Stimulated activated CD4-positive, alpha-beta T cell treated with anti-CD3 and anti-CD28 coated beads, Interleukin-1b, Interleukin-23, amount 100 ng/mL, for 1 hour (primary cell): ENCODE data around the gene ECHDC1.
A peak's percentile ranks its signal among the peaks of the same experiment; 100 is the strongest.

Experiments
- DNase-seq, 2 donors: peaks; one replicate each; pipeline ENCODE4 v3.0.0-alpha.2; 2020; ENCODE audit warnings: low read depth in 2 of 2

Gene ECHDC1

DNA sequence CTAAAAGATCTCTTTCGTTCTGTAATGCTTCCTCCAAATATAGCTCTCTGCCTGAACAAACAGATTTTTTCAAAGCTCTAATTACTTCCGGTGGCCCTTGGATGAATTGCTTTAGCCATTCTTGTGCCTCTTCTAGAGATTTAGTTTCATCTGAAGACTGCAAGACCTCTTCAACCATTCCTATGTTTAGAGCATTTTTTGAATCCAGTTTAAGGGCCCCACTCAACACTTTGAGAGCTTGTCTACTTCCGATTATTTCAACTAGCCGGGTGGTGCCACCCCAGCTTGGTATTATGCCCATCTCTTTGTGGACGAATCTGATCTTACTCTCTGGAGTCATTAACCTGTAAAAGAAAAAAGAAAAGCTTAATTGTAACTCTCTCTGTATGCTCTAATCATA, 53.5 kb downstream of the ECHDC1 start:
- no peak for DNase-seq

DNA sequence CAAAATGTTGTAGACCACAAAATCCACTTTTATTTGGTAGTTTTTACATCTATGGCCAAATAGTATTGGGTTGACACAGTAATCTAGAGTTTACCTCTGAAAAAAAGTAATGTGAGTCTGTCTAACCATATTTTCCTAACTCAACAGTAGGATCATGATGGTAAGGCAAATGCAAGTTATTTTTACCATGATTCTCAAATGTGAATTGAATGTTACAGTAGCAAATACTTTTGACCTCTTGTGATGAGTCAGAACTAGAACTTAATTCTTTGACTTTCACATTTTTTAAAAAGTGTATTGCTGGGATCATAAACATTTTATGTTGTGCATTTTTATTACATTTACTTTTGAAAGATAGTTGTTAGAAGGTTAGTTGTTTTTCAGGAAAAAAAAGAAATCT, 54.7 kb downstream of the ECHDC1 start:
- no peak for DNase-seq

DNA sequence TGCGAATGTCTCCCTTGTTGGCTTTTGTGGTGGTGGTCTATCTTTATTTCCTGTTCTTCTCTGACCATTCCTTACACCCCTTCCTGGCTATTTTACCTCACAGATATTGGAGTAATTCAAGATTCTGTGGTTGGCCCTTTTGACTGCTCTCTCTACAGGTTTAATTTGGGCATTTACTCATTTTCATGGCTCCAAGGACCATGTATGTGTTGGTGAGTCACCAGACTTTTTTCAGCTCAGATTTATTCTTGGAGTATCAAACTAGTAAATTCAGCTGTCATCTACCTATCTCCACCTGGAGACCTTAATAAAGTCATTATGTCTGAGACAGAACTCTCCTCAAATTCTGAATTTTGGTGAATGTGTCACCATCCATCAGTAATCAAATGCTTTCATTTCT, 61.2 kb downstream of the ECHDC1 start:
- no peak for DNase-seq

DNA sequence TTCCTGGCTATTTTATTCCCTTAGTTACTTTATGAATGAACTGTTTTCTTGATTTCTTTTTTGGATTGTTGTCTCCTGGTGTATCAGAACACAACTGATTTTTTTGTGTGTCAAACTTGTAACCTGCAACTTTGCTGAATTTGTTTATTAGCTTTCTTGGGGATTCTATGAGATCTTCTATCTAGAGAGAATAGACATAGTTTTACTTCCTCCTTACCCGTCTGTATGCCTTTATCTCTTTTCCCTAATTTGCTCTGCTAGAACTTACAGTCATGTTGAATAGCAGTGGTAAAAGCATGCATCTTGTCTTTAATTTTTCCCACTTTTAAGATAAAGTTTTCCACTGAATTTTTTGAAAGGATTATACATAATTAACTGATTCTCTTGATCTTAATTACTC, 63.6 kb downstream of the ECHDC1 start:
- DNase-seq = no peak

DNA sequence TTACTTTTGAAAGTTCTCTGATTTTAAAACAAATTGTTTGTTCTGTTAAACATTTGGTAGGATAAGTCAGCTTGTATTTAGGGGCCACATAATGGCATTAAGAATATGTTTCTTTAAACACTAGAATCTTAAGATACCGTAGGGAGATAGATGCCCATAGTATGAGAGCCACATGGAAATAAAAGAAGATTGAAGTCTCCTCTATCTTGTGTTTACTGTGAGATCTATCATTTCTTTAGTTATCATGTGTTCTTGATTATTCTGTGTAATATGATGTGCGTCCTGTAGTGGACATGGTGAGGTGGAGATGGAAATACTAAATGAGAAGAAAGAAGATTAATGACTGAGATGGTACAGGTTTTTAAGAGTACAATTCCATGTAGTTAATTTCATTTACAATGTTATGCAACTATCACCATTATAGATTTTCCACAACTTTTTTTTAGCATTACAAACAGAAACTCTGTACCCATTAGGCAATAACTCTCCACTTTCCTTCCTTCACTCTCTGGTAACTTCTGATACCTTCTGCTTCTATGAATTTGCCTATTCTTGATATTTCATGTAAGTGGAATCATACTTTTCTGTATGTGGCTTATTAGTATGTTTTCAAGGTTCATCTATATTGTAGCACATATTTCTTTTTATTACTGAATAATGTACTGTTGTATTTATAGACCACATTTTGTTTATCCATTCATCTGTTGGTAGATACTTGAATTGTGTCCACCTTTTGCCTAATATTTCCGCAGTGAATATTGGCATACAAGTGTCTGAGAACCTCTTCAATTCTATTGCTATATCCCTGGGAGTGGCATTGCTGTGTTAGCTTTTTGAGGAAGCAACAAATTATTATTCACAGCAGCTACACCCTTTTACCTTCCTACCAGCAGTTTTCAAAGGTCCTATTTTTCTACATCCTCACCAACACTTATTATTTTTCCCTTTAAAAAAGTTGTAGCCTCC, 65.2 kb downstream of the ECHDC1 start:
- no peak for DNase-seq

DNA sequence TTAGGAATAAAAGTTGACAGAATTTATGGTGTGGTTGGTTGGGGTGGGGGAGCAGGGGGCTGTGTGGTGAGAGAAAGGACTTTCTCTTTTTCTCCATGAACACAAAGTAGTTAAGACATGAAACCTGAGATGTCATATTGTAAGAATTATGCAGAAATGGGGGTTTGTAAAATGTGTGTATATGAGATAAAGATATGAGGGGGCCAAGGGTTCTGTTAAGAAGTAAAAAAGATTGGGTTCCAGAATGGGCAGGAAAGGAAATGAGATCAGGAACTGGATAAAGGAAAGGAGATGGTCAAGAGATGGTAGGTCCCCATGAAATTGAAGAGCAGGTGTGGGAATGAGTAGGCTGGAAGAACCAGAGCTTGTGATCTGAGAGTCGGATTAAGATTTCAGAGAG, 67.1 kb downstream of the ECHDC1 start:
- no peak for DNase-seq

DNA sequence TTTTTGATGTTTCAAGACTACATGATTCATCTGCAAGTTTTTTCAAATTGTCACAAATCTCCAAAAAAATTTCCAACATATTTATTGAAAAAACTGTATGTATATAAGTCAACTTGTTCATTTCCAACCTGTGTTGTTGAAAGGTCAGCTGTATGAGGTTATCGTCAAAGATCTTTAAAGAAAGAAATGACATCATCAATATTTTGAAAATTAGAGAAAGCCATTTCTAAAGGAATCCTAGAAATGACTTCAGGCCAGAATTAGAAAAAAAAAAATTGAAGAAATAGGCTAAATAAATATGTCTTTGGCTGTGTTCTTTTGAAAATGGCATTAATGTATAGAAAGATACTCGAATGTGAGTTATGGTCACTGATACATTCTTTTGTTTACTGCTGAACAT, 69.9 kb downstream of the ECHDC1 start:
- no peak for DNase-seq

DNA sequence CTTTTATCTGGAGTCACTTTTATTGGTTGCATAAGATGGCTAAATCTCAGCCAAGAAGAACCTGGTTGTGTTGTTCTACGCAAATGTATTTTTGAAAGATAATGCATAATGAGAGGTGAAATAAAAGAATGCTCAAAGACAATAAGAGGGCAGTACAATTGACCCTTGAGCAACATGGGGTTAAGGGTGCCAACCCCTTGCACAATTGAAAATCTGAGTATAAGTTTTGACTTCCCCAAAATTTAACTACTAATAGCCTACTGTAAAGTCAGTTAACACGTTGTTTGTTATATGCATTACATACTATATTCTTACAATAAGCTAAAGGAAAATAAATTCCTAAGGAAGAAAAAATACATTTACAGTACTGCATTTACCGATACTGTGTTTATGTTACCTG, 70.8 kb downstream of the ECHDC1 start:
- no peak for DNase-seq

DNA sequence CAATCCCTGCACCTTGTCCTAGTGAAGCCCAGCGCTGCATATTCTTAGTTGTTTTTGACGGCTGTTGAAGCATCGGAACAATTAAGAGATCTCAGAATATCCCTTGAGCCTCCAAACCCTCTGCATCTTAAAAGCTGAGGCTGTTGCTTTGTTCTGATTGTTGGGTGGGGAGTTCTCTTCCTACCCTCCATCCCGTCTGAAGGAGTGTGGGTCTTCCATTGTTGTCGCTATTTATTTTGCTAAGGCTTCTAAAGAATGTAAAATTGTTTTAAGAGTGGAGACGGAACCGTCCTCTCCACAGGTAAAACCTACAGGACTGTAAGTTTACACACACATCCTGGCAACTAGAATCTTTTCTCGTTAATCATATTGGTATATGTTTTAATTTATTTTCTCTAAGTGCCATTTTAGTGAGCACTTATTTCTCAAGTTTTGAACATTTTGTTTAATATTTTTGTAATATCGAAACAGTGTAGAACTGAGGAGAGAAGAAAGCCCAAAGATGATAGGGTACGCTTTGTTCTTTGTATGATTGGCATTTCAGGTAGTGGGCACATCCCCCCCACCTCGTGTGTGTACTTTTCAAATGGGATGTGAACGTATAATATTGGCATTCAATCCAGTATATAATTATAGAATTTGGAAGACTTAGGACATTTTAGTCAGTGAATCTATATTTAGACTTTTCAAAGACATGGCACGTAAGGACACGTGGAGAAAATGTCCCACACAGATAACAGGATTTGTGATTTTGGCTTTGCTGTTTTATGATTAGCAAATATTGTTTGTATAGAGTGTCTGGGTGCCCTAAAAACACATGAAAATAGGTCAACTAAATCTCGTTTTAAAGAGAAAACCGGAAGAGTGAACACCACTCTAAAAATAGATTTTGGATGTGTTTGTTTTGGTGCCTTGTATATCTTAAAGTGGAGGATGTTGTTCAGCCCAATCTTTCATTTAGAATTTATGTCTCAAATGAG, 75.5 kb downstream of the ECHDC1 start:
- DNase-seq = no peak

DNA sequence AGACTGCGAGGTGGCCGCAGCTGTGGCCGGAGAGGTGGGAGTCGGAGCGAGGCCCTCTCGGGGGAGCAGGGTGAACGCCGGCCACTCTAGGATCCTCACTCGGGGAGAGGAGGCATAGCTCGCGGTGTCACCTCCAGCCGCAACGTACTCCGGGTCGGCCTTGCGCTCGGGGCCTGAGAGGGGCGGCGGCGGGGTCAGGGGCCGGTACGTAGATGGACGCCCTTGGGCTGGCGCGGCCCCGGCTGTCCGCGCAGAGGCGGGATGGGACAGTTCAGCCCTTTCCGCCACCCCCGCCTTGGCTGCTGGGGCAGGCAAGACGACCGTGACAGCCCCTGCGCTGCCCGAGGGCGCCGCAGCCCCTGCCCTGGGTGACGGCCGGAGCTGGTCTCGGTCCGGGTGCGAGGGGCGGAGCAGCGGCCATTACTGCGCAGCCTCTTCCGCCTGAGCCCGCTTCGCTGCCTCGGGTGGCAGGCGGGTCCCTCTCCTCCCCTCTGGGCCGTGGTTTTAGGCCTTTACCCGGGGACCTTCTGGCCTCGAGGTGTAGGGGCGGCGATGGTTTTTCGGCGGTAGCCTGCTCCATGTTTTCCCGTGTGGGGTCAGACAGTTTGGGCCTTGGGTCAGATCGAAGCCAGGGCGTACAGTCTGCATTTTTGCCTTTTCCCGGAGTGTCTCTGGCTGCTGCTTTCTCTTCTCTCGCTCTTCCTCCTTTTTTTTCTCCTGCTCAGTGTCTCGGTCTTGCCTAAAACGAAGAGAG, 76.3 kb downstream of the ECHDC1 start:
- DNase-seq = peak; percentile 1 to 26

DNA sequence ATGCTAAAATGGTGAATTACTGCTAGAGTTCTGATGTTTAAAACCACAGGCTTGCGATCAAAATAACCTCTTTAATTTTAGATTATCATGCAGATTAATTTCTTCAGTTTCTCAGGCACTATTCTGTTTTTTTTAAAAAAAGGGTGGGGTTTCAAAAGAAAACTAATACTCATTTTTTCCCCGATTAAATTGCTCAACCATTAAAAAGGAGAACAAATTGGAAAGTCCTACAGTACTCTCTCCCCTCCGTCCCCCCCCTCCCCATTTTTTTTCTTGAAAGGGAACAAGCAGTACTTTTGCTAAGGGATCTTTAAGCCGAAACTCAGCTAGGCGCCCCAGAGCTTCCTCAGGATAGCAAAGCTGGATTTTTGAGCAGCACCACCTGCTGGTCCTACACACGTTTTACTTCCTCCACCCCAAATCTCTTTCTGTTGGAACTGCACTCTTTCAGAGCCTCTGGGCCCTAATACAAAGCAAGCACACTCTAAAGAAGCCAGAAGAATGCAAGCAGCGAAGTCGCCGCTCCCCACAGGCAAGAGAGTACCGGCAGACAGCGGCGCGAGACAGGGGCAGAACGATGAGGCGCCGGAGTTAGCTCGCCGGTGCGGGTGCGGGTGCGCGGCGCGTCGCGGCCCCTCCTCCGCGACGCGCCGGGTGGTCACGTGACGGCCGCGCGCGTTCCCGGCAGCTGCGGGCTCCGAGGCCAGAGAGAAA, 77.1 kb downstream of the ECHDC1 start, which contains the start of gene RNF146:
RNF146 (plus strand) TSS at position 687 of the 714 bp plus-strand sequence. CDS start 13,475 bp downstream, outside the sequence.
- peak; percentile 27 to 32 for DNase-seq

DNA sequence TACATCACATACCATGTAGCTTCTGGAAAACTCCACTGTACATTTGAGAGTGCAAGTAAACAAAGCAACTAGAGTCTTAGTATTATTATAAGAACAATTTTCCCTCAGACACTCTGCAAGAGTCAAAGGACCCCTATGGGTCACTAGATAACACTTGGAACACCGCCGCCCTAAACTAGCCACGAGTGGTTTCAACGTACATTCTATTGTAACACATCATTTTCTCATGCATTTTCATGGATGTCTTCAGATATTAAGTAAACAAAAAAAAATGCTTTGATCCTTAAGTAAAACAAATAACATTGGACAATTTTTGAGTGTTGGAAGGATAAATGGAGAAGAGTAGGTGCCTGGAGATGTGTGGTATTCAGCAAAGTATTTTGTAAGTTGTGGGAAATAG, 79.9 kb downstream of the ECHDC1 start:
- DNase-seq = no peak

DNA sequence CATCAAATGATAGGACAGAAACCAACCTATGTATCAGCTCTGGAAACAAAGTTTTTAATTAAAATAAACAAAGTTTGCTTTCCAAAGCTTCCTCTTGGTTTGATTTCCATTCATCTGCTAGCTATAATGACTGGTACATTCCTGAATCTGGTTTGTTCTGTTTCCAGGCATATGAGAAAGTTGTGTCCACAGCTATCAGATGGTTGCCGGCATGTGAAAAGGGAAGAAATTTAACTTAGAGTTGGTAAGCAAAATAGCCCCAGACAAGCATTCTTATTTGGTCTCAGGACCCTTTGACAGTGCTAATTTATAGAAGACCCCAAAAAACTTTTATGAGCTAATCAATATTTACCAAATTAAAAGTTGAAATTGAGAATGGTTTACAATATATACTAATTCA, 80.5 kb downstream of the ECHDC1 start:
- DNase-seq = no peak

DNA sequence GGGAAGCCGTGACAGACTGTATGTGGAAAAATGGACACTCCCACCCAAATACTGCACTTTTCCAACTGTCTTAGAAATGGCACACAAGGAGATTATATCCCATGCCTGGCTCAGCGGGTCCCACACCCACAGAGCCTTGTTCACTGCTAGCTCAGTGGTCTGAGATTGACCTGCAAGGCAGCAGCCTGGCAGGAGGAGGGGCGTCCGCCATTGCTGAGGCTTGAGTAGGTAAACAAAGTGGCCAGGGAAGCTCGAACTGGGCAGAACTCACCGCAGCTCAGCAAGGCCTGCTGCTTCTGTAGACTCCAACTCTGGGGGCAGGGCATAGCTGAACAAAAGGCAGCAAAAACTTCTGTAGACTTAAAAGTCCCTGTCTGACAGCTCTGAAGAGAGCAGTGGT, 88.1 kb downstream of the ECHDC1 start:
- DNase-seq = no peak

DNA sequence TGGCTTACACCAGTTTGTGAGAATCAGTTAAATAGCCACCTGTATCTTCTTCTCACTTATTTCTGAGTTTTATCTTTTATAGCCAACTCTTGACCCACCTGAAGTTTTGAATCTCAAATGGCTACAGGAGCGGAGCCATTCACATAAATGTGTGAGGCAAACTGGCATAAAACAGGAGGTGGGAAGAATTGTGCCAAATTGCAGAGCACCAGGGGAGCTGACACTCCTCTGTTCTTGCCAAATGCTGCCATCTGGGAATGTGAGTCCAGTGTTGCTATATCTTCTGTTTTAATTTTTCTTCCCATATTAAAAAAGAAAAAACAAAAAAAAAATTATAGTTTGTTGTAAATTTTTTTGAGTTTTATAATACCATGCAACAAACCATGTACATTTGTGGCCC, 93.8 kb downstream of the ECHDC1 start:
- DNase-seq = no peak

DNA sequence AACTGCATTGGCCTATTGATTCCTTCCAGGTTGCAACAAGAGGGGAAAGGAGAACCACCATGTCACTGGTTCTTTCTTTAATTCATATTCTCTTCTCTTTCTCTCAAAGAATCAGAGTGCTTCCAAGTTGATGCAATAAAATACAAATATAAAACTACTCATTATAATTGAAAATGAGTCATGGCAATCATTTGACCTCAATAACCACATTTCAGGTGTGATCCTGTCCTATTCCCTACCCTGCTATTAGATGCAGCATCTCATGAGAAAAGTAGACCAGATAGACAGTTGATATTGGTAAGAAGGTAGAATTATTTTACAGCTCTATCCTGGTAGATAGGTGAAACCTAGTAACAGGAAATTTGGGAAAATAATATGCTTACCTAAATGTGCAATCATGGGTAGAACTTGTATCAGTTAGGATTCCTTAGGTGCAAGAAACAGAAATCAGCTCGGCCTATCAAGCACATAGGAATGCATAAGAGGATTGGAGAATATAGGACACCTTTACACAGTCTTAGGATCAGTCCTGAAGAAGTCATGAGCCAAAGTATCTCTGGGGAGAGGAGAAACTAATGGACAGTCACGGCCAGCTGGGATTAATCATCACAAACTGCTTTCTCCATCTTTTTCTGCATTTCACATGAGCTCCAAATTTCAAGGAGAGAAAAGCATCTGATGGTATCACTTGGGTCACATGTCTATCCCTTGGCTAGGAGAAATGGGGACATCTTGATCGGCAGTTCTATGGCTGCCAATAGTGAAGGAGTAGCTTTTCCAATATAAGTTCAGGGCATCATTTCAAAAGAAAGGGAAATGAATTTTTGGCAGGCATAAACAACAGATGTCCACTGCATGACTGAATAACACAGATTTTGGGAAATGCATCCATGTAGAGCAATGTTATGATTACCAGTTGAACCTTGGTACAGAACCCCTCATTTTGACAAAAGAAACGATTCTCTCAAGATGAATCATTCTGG, 96.0 kb downstream of the ECHDC1 start:
- DNase-seq = no peak

DNA sequence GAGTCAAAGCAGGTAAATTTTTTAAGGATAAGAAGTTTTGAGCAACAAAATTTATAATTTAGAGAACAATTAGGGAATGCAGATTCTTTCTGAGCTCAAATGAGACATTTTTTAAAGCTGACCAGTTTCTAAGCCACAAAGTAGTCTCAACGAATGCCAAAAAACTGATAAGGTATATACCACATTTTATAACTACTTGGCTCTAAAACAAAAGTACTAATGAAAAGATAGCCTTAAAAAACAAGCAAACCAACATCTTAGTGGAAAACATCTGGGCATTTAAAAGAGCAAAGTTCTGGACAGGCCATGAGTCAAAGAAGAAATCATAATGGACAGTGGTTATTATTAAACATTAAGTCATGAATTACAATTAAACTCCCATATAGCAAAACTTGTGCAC, 99.9 kb downstream of the ECHDC1 start:
- DNase-seq = no peak
